Stomach (tissue), 9 donors: ENCODE results near the gene IER5L. TPM values are rescaled to one million over a fixed set of nuclear protein-coding genes. Genes with fewer than 3 reads are reported as not detected.

Source experiments
- DNase-seq, 2 donors: peaks; one replicate each; pipeline versions ENCODE4 v3.0.0 to v3.0.0-alpha.2; 2013 to 2019
- H3K27ac ChIP-seq, 5 donors: fragments of 200-600 bp in 4 of 5; sonication (generic) in 4 of 5; one replicate each; pipeline ENCODE4 v1.5.1; 2013 to 2019; ENCODE audit warnings: mild to moderate bottlenecking in 1 of 5, moderate library complexity in 1 of 5
- H3K27me3 ChIP-seq, 3 donors: fragments of 200-600 bp; sonication (generic); one replicate each; pipeline ENCODE4 v1.5.1; 2017 to 2019; ENCODE audit warnings: mixed run types in 1 of 3
- H3K36me3 ChIP-seq, 4 donors: fragments of 200-600 bp; sonication (generic); 1 replicate in 3 of 4; 2 replicates in 1 of 4; pipeline ENCODE4 v1.5.1; 2016 to 2019
- H3K4me1 ChIP-seq, 4 donors: fragments of 200-600 bp; sonication (generic); one replicate each; pipeline ENCODE4 v1.5.1; 2016 to 2019
- H3K4me3 ChIP-seq, 4 donors: fragments of 200-600 bp; sonication (generic) in 3 of 4; one replicate each; pipeline ENCODE4 v1.5.1; 2016 to 2019; ENCODE audit warnings: mild to moderate bottlenecking in 1 of 4
- H3K9me3 ChIP-seq, 4 donors: fragments of 200-600 bp; sonication (generic); one replicate each; pipeline ENCODE4 v1.5.1; 2016 to 2019
- CTCF ChIP-seq, 7 experiments: fragments of 450-650 bp in 4 of 7; fragments of 200-600 bp in 3 of 7; sonication (generic) in 3 of 7; IDR thresholded peaks; one replicate each; pipeline ENCODE4 v1.5.1; 2016 to 2019; ENCODE audit warnings: antibody characterized with exemption in 7 of 7, control low read depth in 2 of 7, mild to moderate bottlenecking in 1 of 7
- EP300 ChIP-seq: sonication (generic); formaldehyde crosslinking; IDR thresholded peaks from one replicate; pipeline ENCODE4 v1.6.1; 2017; ENCODE audit warnings: antibody characterized with exemption
- POLR2A ChIP-seq, 4 donors: fragments of 450-650 bp; IDR thresholded peaks; one replicate each; pipeline ENCODE4 v1.6.1; 2016; ENCODE audit warnings: antibody characterized with exemption in 4 of 4, control low read depth in 2 of 4, mild to moderate bottlenecking in 1 of 4, moderate library complexity in 1 of 4
- POLR2AphosphoS5 ChIP-seq, 3 donors: sonication (generic); formaldehyde crosslinking; IDR thresholded peaks; one replicate each; pipeline ENCODE4 v1.6.1; 2016; ENCODE audit warnings: antibody characterized with exemption in 3 of 3
- WGBS, 5 donors: extraction: QIAGEN DNeasy Blood & Tissue Kit in 3 of 5; methylation state at CpG; one replicate each; pipeline versions ENCODE4 v1.1.5 to v1.1.7; 2013 to 2018; 5-methylcytosine and 5-hydroxymethylcytosine counted together
- intact Hi-C: fragments of 100-400 bp; cut with DNase I; formaldehyde crosslinking; loops from one replicate; pipeline ENCODE4 v1.15.1; 2023; ENCODE audit warnings: low total_unique reads
- polyA plus RNA-seq, 3 donors: library from polyadenylated mRNA; stranded (reverse); fragments of 200-250 nt; gene quantifications; one replicate each; pipeline ENCODE4 v1.2.3, GENCODE V29; 2013
- total RNA-seq, 5 donors: library from RNA; depleted of rRNA; stranded (reverse); fragments of >200 nt; gene quantifications; one replicate each; pipeline versions ENCODE4 v1.1.0 to v1.2.3, GENCODE V29; 2014 to 2016
- donor health status: healthy with polysubstance abuse.
- donor health status: Bipolar disorder and iron deficiency.
- donor health status: healthy.

IER5L gene
- total and polyA plus RNA-seq, 8 donors, result 2.6 to 30.4 (median 6.2) TPM

GRCh38 chr9:129218272-129218625 lies 40.2 kb upstream of the IER5L start:
- H3K36me3 ChIP-seq, result no peaks in the 10 kb centered on the region
- no peaks in the 10 kb centered on the region for H3K9me3 ChIP-seq
- no peaks in the 10 kb centered on the region for H3K4me1 ChIP-seq
- no peak for DNase-seq
- intact Hi-C loops, result no loop called here
- TF ChIP-seq EP300, result no peak
- TF ChIP-seq POLR2A (IDR thresholded peaks at IDR 0.05), result no peak
- no peak for TF ChIP-seq CTCF (IDR thresholded peaks at IDR 0.05)
- no peak for TF ChIP-seq POLR2AphosphoS5 (IDR thresholded peaks at IDR 0.05)
- H3K27ac ChIP-seq, result no peak overlapping the region
- H3K4me3 ChIP-seq, result no peak overlapping the region
- no peaks in the 10 kb centered on the region for H3K27me3 ChIP-seq
- 64 to 85% (median 77%) methylated on average over 4 to 6 of the region's 6 CpGs for WGBS, 5 donors

- TF ChIP-seq EP300, result no peak
- TF ChIP-seq POLR2A (IDR thresholded peaks at IDR 0.05), result no peak
- no peak for TF ChIP-seq CTCF (IDR thresholded peaks at IDR 0.05)
- TF ChIP-seq POLR2AphosphoS5 (IDR thresholded peaks at IDR 0.05), result no peak
- WGBS, 5 donors, result 90 to 97% (median 95%) methylated on average over 5 of the region's 5 CpGs
- no peak overlapping the region for H3K27ac ChIP-seq
These were observed 35.5 kb upstream of the IER5L start for GRCh38 chr9:129213551-129213950.

GRCh38 chr9:129211686-129212085 lies 33.6 kb upstream of the IER5L start:
- Histone ChIP-seq H3K9me3 (no peaks in the 10 kb centered on the region), H3K27ac (no peak overlapping the region)

More at GRCh38 chr9:129213551-129213950, 35.5 kb upstream of the IER5L start:
- no peaks in the 10 kb centered on the region for H3K9me3 ChIP-seq
- H3K36me3 ChIP-seq, result no peaks in the 10 kb centered on the region
- DNase-seq, result no peak
- H3K4me1 ChIP-seq, result no peaks in the 10 kb centered on the region
- no peak overlapping the region for H3K4me3 ChIP-seq
- intact Hi-C loops, result no loop called here
- no peaks in the 10 kb centered on the region for H3K27me3 ChIP-seq

GRCh38 chr9:129210125-129210524 lies 32.1 kb upstream of the IER5L start:
- TF ChIP-seq CTCF (IDR thresholded peaks at IDR 0.05) (no peak), POLR2AphosphoS5 (IDR thresholded peaks at IDR 0.05) (no peak), EP300 (no peak), POLR2A (IDR thresholded peaks at IDR 0.05) (no peak)
- 77 to 100% (median 78%) methylated on average over 4 to 5 of the region's 5 CpGs for WGBS, 5 donors
- DNase-seq, result no peak
- H3K4me3 ChIP-seq, result no peak overlapping the region
- no peak overlapping the region for H3K27ac ChIP-seq
- H3K9me3 ChIP-seq, result no peaks in the 10 kb centered on the region
- intact Hi-C loops, result no loop called here
- no peaks in the 10 kb centered on the region for H3K36me3 ChIP-seq
- no peaks in the 10 kb centered on the region for H3K4me1 ChIP-seq
- H3K27me3 ChIP-seq, result no peaks in the 10 kb centered on the region

More at GRCh38 chr9:129211686-129212085, 33.6 kb upstream of the IER5L start:
- H3K27me3 ChIP-seq, result no peaks in the 10 kb centered on the region
- intact Hi-C loops, result no loop called here
- H3K36me3 ChIP-seq, result no peaks in the 10 kb centered on the region
- 57 to 79% (median 64%) methylated on average over 7 of the region's 7 CpGs for WGBS, 5 donors
- DNase-seq, result peak in 1 of 2 donors; percentile 42
- no peaks in the 10 kb centered on the region for H3K4me1 ChIP-seq
- no peak for TF ChIP-seq POLR2AphosphoS5 (IDR thresholded peaks at IDR 0.05)
- TF ChIP-seq POLR2A (IDR thresholded peaks at IDR 0.05), result no peak
- no peak for TF ChIP-seq EP300
- no peak for TF ChIP-seq CTCF (IDR thresholded peaks at IDR 0.05)
- H3K4me3 ChIP-seq, result no peak overlapping the region
